Body of pancreas (tissue), 4 donors: Measurements from ENCODE around the gene RBM19. TPM values are rescaled to one million over a fixed set of nuclear protein-coding genes. Genes with fewer than 3 reads are reported as not detected.

Experiments used
- ATAC-seq: fragments of 150-250 bp; one replicate; pipeline ENCODE4 v1.9.1; 2016
- DNase-seq, 4 donors: peaks; one replicate each; pipeline ENCODE4 v3.0.0-alpha.2; 2019
- H3K27ac ChIP-seq, 4 donors: fragments of 200-600 bp; sonication (generic); 1 replicate in 3 of 4; 2 replicates in 1 of 4; pipeline versions ENCODE4 v1.5.1 to v1.6.1; 2016 to 2019; ENCODE audit warnings: mild to moderate bottlenecking in 1 of 4, mixed read lengths in 1 of 4, moderate library complexity in 1 of 4
- H3K27me3 ChIP-seq, 2 donors: fragments of 200-600 bp; sonication (generic); one replicate each; pipeline ENCODE4 v1.6.0; 2016; ENCODE audit warnings: mild to moderate bottlenecking in 1 of 2
- H3K36me3 ChIP-seq, 2 donors: fragments of 200-600 bp; sonication (generic); replicated peaks in 1 of 2; 2 replicates each; pipeline ENCODE4 v1.5.1; 2016; ENCODE audit warnings: low read depth in 2 of 2; ENCODE audit not compliant: insufficient read depth in 1 of 2
- H3K4me1 ChIP-seq: fragments of 200-600 bp; sonication (generic); one replicate; pipeline ENCODE4 v1.6.0; 2016
- H3K4me3 ChIP-seq, 2 donors: fragments of 200-600 bp; sonication (generic); 1 replicate in 1 of 2; 2 replicates in 1 of 2; pipeline ENCODE4 v1.5.1; 2016 to 2019
- H3K9me3 ChIP-seq, 3 donors: fragments of 200-600 bp; sonication (generic); 1 replicate in 2 of 3; 2 replicates in 1 of 3; pipeline ENCODE4 v1.5.1; 2016
- POLR2A ChIP-seq, 3 donors: fragments of 450-650 bp; IDR thresholded peaks; one replicate each; pipeline ENCODE4 v1.6.1; 2016; ENCODE audit warnings: antibody characterized with exemption in 3 of 3, mild to moderate bottlenecking in 2 of 3
- WGBS, 2 donors: methylation state at CpG; one replicate each; pipeline ENCODE4 v1.1.5; 2017; 5-methylcytosine and 5-hydroxymethylcytosine counted together
- intact Hi-C: fragments of 100-400 bp; cut with DNase I; formaldehyde crosslinking; loops from one replicate; pipeline ENCODE4 v1.15.1; 2023
- total RNA-seq, 2 donors: library from RNA; depleted of rRNA; stranded (reverse); fragments of >200 nt; gene quantifications; one replicate each; pipeline ENCODE4 v1.1.0, GENCODE V29; 2016
- TF ChIP-seq, protein P1 (sequence below), 7 experiments: fragments of 450-650 bp in 4 of 7; fragments of 200-600 bp in 3 of 7; sonication (generic) in 3 of 7; IDR thresholded peaks; one replicate each; pipeline ENCODE4 v1.5.1; 2016 to 2019; ENCODE audit warnings: antibody characterized with exemption in 7 of 7

Gene RBM19
- total RNA-seq, 2 donors from 2014 or later = 18.4 to 36.3 TPM

DNA sequence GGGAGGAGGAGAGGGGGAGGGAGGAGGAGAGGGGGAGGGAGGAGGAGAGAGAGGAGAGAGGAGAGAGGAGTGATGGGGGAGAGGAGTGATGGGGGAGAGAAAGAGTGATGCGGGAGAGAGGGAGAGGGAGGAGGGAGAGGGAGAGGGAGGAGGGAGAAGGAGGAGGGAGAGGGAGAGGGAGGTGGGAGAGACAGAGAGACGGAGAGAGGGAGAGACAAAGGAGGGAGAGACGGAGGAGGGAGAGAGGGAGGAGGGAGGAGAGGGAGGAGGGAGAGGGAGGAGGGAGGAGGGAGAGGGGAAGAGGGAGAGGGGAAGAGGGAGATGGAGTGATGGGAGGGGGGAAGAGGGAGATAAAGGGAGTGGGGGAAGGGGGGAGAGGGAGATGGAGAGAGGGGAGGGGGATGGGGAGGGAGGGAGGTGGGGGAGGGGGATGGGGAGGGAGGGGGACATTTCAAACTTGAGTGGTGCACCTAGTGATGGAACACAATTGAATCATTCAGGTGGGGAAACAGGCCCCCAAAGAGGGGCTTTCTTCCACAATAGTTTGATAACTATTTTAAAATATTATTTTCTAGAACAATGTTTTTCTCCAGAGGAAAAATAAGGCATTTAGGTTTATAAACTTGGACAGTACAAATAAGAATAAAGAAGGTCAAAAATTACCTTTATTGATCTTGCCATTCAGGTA lies 46.8 kb upstream of the RBM19 start:
- no peaks in the 10 kb centered on the region for H3K36me3 ChIP-seq
- H3K4me3 ChIP-seq = no peak overlapping the region
- intact Hi-C loops = no loop called here
- 75% methylated on average over 3 of the region's 3 CpGs; no CpG with 5 or more reads in 1 of the 2 donors for WGBS, 2 donors
- TF ChIP-seq POLR2A (IDR thresholded peaks at IDR 0.05) = no peak
- TF ChIP-seq, protein P1, sequence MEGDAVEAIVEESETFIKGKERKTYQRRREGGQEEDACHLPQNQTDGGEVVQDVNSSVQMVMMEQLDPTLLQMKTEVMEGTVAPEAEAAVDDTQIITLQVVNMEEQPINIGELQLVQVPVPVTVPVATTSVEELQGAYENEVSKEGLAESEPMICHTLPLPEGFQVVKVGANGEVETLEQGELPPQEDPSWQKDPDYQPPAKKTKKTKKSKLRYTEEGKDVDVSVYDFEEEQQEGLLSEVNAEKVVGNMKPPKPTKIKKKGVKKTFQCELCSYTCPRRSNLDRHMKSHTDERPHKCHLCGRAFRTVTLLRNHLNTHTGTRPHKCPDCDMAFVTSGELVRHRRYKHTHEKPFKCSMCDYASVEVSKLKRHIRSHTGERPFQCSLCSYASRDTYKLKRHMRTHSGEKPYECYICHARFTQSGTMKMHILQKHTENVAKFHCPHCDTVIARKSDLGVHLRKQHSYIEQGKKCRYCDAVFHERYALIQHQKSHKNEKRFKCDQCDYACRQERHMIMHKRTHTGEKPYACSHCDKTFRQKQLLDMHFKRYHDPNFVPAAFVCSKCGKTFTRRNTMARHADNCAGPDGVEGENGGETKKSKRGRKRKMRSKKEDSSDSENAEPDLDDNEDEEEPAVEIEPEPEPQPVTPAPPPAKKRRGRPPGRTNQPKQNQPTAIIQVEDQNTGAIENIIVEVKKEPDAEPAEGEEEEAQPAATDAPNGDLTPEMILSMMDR (IDR thresholded peaks at IDR 0.05) = no peak
- no peak for ATAC-seq
- H3K27me3 ChIP-seq = no peaks in the 10 kb centered on the region
- H3K9me3 ChIP-seq = no peaks in the 10 kb centered on the region
- no peak for DNase-seq
- H3K4me1 ChIP-seq = no peaks in the 10 kb centered on the region
- no peak overlapping the region for H3K27ac ChIP-seq

DNA sequence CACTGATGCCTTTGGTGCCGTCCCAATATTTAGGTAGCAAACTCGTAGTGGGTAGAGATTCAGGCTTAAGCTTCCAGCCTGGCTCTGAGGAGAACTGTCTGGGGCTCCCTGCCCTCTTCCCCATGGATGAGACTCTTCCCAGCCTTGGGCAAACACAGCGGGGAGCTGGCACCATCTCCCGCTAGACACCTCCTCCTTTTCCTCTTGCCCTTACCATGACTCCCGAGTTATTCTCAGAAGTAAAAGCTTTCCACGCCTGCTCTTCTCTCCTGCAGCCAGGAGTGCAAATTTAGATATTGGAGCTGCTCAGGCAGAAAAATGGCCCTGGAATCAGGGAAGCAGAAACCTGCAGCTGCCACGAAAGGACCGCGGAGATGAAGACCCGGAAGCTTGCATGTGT lies 45.6 kb upstream of the RBM19 start:
- WGBS, 2 donors = 51 to 61% methylated on average over 10 of the region's 10 CpGs
- no peak for ATAC-seq
- Histone ChIP-seq H3K27me3 (no peaks in the 10 kb centered on the region), H3K4me1 (no peaks in the 10 kb centered on the region), H3K4me3 (no peak overlapping the region), H3K36me3 (no peaks in the 10 kb centered on the region), H3K27ac (no peak overlapping the region), H3K9me3 (no peaks in the 10 kb centered on the region)
- intact Hi-C loops = no loop called here
- no peak for DNase-seq
- TF ChIP-seq, protein P1 (IDR thresholded peaks at IDR 0.05) = no peak
- no peak for TF ChIP-seq POLR2A (IDR thresholded peaks at IDR 0.05)

DNA sequence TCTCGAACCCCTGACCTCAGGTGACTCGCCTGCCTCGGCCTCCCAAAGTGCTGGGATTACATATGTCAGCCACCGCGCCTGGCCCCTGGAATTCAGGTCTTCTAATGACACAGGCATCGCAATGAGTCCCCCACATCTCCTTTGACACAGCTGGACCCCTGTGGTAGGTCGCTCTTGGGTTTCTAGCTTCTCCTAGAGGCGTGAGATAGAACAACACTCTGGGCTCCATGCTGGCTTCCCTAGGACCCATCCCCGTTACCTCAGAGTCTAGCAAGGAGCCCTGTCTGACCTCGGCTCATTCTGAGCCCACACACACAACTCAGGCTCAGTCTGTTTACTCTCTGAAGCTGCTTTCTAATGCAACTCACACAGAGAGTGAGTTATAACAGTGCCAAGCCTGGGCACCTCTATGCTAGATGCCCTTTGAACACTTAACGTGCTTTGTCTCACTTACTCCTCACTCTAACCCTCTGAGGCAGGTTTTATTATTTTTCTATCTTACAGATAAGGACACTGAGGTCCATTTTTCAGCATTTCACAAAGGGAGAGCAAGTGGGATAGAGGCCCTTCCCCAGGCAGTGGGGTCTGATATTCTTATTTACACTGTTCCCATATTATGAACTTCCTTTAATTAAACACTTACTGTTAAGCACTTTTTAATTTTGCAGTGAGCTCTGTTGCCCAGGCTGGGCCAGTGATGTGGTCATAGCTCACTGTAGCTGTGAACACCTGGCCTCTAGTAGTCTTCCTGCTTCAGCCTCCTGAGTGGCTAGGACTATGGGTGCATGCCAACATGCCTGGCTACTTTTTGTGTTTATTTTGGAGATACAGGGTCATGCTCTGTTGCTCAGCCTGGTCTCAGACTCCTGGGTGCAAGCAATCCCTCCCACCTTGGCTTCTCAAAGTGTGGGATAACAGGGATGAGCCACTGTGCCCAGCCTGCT lies 40.6 kb upstream of the RBM19 start:
- Histone ChIP-seq H3K9me3 (no peaks in the 10 kb centered on the region), H3K27ac (no peak overlapping the region), H3K36me3 (no peaks in the 10 kb centered on the region), H3K27me3 (no peaks in the 10 kb centered on the region), H3K4me1 (no peaks in the 10 kb centered on the region), H3K4me3 (no peak overlapping the region)
- TF ChIP-seq, protein P1 (IDR thresholded peaks at IDR 0.05) = no peak
- TF ChIP-seq POLR2A (IDR thresholded peaks at IDR 0.05) = no peak
- ATAC-seq = no peak
- intact Hi-C loops = no loop called here
- WGBS, 2 donors = 66 to 69% methylated on average over 11 of the region's 11 CpGs
- no peak for DNase-seq

DNA sequence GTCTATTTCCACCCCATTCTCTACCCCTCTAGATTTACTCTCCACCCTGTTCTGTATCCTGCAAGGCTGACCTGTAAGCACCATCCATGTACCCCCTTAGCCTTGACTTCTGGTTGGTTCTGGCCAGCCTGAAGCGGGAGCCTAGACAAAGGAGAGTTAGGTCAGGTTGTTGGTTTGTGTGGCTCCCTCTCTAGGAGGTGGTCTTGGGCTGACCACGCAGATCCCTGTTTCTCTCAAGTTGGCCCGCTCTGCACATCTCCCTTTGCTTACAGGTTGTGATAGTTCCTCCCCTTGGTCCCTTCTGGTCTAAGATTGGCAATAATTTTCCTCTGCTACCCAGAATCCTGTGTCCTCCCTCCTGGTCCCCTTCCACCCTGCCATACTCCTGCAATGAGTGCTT lies 38.3 kb upstream of the RBM19 start:
- Histone ChIP-seq H3K27me3 (no peaks in the 10 kb centered on the region), H3K4me1 (no peaks in the 10 kb centered on the region)

More for the DNA sequence above, 38.3 kb upstream of the RBM19 start:
- 74 to 76% methylated on average over 3 of the region's 3 CpGs for WGBS, 2 donors
- no peak for ATAC-seq
- Histone ChIP-seq H3K36me3 (no peaks in the 10 kb centered on the region), H3K4me3 (no peak overlapping the region), H3K27ac (no peak overlapping the region), H3K9me3 (no peaks in the 10 kb centered on the region)
- intact Hi-C loops = no loop called here
- no peak for DNase-seq
- no peak for TF ChIP-seq POLR2A (IDR thresholded peaks at IDR 0.05)
- TF ChIP-seq, protein P1 (IDR thresholded peaks at IDR 0.05) = no peak
